GM23338 (cell line): ENCODE measurements around the gene EHD4. TPM values are rescaled to one million over a fixed set of nuclear protein-coding genes. Genes with fewer than 3 reads are reported as not detected.

Source experiments
- ATAC-seq: fragments of 200-7000 bp; cut with Tn5 transposase; 3 replicates; pipeline ENCODE4 v1.9.1; 2020
- DNase-seq: peaks from one replicate; pipeline ENCODE4 v3.0.0-alpha.2; 2015; ENCODE audit warnings: low spot score
- H2AFZ ChIP-seq: fragments of 200-600 bp; sonication (generic); 2 replicates; pipeline ENCODE4 v1.8.0; 2016; ENCODE audit warnings: antibody characterized with exemption, mild to moderate bottlenecking, moderate library complexity
- H3F3A ChIP-seq: fragments of 200-600 bp; sonication (generic); replicated peaks from 2 replicates; pipeline ENCODE4 v1.8.0; 2017; ENCODE audit warnings: antibody characterized with exemption, mixed run types, low read depth
- H3K27ac ChIP-seq: fragments of 200-600 bp; sonication (generic); 2 replicates; pipeline ENCODE4 v1.6.1; 2016; ENCODE audit warnings: low read depth
- H3K27me3 ChIP-seq: fragments of 200-600 bp; sonication (generic); 2 replicates; pipeline ENCODE4 v1.8.0; 2016; ENCODE audit warnings: mild to moderate bottlenecking, mixed run types, moderate library complexity; ENCODE audit not compliant: insufficient read depth
- H3K36me3 ChIP-seq: fragments of 200-600 bp; sonication (generic); 2 replicates; pipeline ENCODE4 v1.8.0; 2016; ENCODE audit warnings: mild to moderate bottlenecking; ENCODE audit not compliant: insufficient read depth
- H3K4me1 ChIP-seq: fragments of 200-600 bp; sonication (generic); 2 replicates; pipeline ENCODE4 v1.8.0; 2016; ENCODE audit warnings: mild to moderate bottlenecking, moderate library complexity; ENCODE audit not compliant: insufficient read depth
- H3K4me2 ChIP-seq: fragments of 200-600 bp; sonication (generic); 2 replicates; pipeline ENCODE4 v1.7.1; 2017; ENCODE audit warnings: mixed run types
- H3K4me3 ChIP-seq: fragments of 200-600 bp; sonication (generic); 2 replicates; pipeline ENCODE4 v1.6.1; 2016; ENCODE audit warnings: mixed run types
- H3K79me2 ChIP-seq: fragments of 200-600 bp; sonication (generic); replicated peaks from 2 replicates; pipeline ENCODE4 v1.8.0; 2017; ENCODE audit warnings: mild to moderate bottlenecking; ENCODE audit not compliant: insufficient read depth
- H3K9me2 ChIP-seq: fragments of 200-600 bp; sonication (generic); 2 replicates; pipeline ENCODE4 v1.8.0; 2017; ENCODE audit not compliant: insufficient read depth
- H4K20me1 ChIP-seq: fragments of 200-600 bp; sonication (generic); replicated peaks from 2 replicates; pipeline ENCODE4 v1.8.0; 2017; ENCODE audit warnings: mild to moderate bottlenecking; ENCODE audit not compliant: insufficient read depth
- H3K27ac Mint-ChIP-seq: 2 replicates; pipeline ENCODE4 v1.8.0; 2020; ENCODE audit warnings: inconsistent platforms, mild to moderate bottlenecking, moderate library complexity, mixed read lengths
- H3K27me3 Mint-ChIP-seq: 3 replicates; pipeline ENCODE4 v1.8.0; 2022; ENCODE audit warnings: low read depth, mild to moderate bottlenecking, moderate library complexity, mixed read lengths, inconsistent platforms; ENCODE audit not compliant: insufficient read depth, poor library complexity
- H3K36me3 Mint-ChIP-seq: 3 replicates; pipeline ENCODE4 v1.8.0; 2021; ENCODE audit warnings: low read depth, mild to moderate bottlenecking, inconsistent platforms, moderate library complexity, mixed read lengths
- H3K4me1 Mint-ChIP-seq: 3 replicates; pipeline ENCODE4 v1.8.0; 2020; ENCODE audit warnings: mild to moderate bottlenecking, inconsistent platforms, mixed read lengths
- H3K4me3 Mint-ChIP-seq: 3 replicates; pipeline ENCODE4 v1.8.0; 2021; ENCODE audit warnings: moderate library complexity, mild to moderate bottlenecking, inconsistent platforms, mixed read lengths
- H3K9me3 Mint-ChIP-seq: 3 replicates; pipeline ENCODE4 v1.8.0; 2020; ENCODE audit warnings: moderate library complexity, mild to moderate bottlenecking, inconsistent platforms, mixed read lengths
- CTCF ChIP-seq, 2 experiments: fragments of 200-600 bp in 1 of 2; sonication (generic) in 1 of 2; conservative IDR thresholded peaks; 2 replicates each; pipeline versions ENCODE4 v1.5.1 to v1.6.1; 2016 to 2017; ENCODE audit warnings: antibody characterized with exemption in 2 of 2, low read depth in 2 of 2, mild to moderate bottlenecking in 2 of 2, moderate library complexity in 1 of 2
- EZH2phosphoT487 ChIP-seq: fragments of 200-600 bp; sonication (generic); IDR thresholded peaks from one replicate; pipeline ENCODE4 v1.8.1; 2018; ENCODE audit warnings: antibody characterized with exemption; ENCODE audit not compliant: unreplicated experiment
- POLR2AphosphoS5 ChIP-seq: IDR thresholded peaks from 2 replicates; pipeline ENCODE4 v1.6.1; 2016; ENCODE audit warnings: antibody characterized with exemption, low read depth
- ZNF114 ChIP-seq: fragments of 250-450 bp; sonication (Bioruptor Pico); IDR thresholded peaks from 2 replicates; pipeline ENCODE4 v1.5.0; 2020; ENCODE audit warnings: mild to moderate bottlenecking, moderate library complexity
- ZNF331 ChIP-seq: fragments of 250-450 bp; sonication (Bioruptor Pico); IDR thresholded peaks from 2 replicates; pipeline ENCODE4 v1.5.0; 2020; ENCODE audit warnings: low read depth, mild to moderate bottlenecking, moderate library complexity
- ZNF462 ChIP-seq: fragments of 250-450 bp; sonication (Bioruptor Pico); IDR thresholded peaks from 2 replicates; pipeline ENCODE4 v1.5.0; 2020; ENCODE audit warnings: mild to moderate bottlenecking, moderate library complexity
- polyA plus RNA-seq: library from polyadenylated mRNA; unstranded; fragments of >200 nt; fragmentation: Nextera tagmentation; extraction: Ambion mirVana; gene quantifications from 2 replicates; pipeline ENCODE4 v1.2.1, GENCODE V29; 2016
- total RNA-seq: library from RNA; depleted of rRNA; stranded (reverse); fragments of >200 nt; shearing (Covaris generic); gene quantifications from 2 replicates; pipeline ENCODE4 v1.2.3, GENCODE V29; 2014

EHD4 gene
- total and polyA plus RNA-seq, 2 experiments from 2014 or later = 13.0 to 31.0 TPM

GRCh38 chr15:41917767-41918430 is 54.5 kb downstream of the EHD4 start:
- H3F3A ChIP-seq = no peaks in the 10 kb centered on the region
- H3K9me2 ChIP-seq = no peaks in the 10 kb centered on the region
- H3K4me3 ChIP-seq = no peak overlapping the region
- DNase-seq = no peak
- no peaks in the 10 kb centered on the region for H3K4me1 ChIP-seq
- H3K27ac Mint-ChIP-seq = no peak overlapping the region
- TF ChIP-seq EZH2phosphoT487 = no peak
- no peak for TF ChIP-seq POLR2AphosphoS5
- TF ChIP-seq ZNF114 (CRISPR knock-in tag) = no peak
- TF ChIP-seq ZNF331 (CRISPR knock-in tag) = no peak
- no peak for TF ChIP-seq CTCF (conservative IDR thresholded peaks at IDR 0.05; ENCODE audit: low read depth in 2 of 2)
- peaks cover 22% of the 10 kb centered on the region for H3K36me3 Mint-ChIP-seq
- no peaks in the 10 kb centered on the region for H3K9me3 Mint-ChIP-seq
- H4K20me1 ChIP-seq = peaks cover 17% of the 10 kb centered on the region
- H3K27me3 ChIP-seq = no peaks in the 10 kb centered on the region
- peaks cover 4% of the 10 kb centered on the region; the same call in 1 of the 3 replicates for H3K4me1 Mint-ChIP-seq
- ATAC-seq = no peak
- peaks cover 7% of the 10 kb centered on the region; the same call in 1 of the 2 replicates for H3K79me2 ChIP-seq
- H3K36me3 ChIP-seq = 0 out of 2 replicates have a peak, but pooled peaks cover 4% of the 10 kb centered on the region
- no peak overlapping the region for H2AFZ ChIP-seq
- H3K4me2 ChIP-seq = no peak overlapping the region
- H3K27me3 Mint-ChIP-seq = no peaks in the 10 kb centered on the region
- H3K4me3 Mint-ChIP-seq = no peak overlapping the region
- H3K27ac ChIP-seq = no peak overlapping the region

GRCh38 chr15:41915255-41915994 is 56.9 kb downstream of the EHD4 start:
- no peak overlapping the region for H3K27ac Mint-ChIP-seq
- peak; percentile 31 for TF ChIP-seq EZH2phosphoT487
- no peak for TF ChIP-seq ZNF462 (CRISPR knock-in tag)

More at GRCh38 chr15:41915255-41915994, 56.9 kb downstream of the EHD4 start:
- Histone ChIP-seq H3F3A (no peaks in the 10 kb centered on the region), H3K4me3 (no peak overlapping the region), H4K20me1 (peaks cover 8% of the 10 kb centered on the region; the same call in 1 of the 2 replicates), H3K4me2 (no peak overlapping the region), H3K27me3 (no peaks in the 10 kb centered on the region), H3K4me1 (no peaks in the 10 kb centered on the region), H2AFZ (no peak overlapping the region), H3K36me3 (0 out of 2 replicates have a peak, but pooled peaks cover 4% of the 10 kb centered on the region), H3K9me2 (no peaks in the 10 kb centered on the region), H3K79me2 (peaks cover 6% of the 10 kb centered on the region; the same call in 1 of the 2 replicates), H3K27ac (no peak overlapping the region)
- Mint-ChIP-seq H3K4me1 (peaks cover 4% of the 10 kb centered on the region; the same call in 1 of the 3 replicates), H3K9me3 (no peaks in the 10 kb centered on the region), H3K27me3 (no peaks in the 10 kb centered on the region), H3K4me3 (no peak overlapping the region), H3K36me3 (peaks cover 30% of the 10 kb centered on the region)
- DNase-seq (no peak), ATAC-seq (no peak)
